ENCODE measurements around the gene GORAB. TPM values are rescaled to one million over a fixed set of nuclear protein-coding genes. Genes with fewer than 3 reads are reported as not detected.

The GORAB gene
- total and polyA plus RNA-seq, 2 experiments from 2014 or later, result 14.7 to 16.4 TPM

GRCh38 chr1:170598618-170599017 lies 66.7 kb downstream of the GORAB start:
- Histone ChIP-seq H3K9me2 (ENCODE audit: insufficient read depth) (no peaks in the 10 kb centered on the region), H3K79me2 (ENCODE audit: insufficient read depth) (no peaks in the 10 kb centered on the region), H3K4me3 (no peak overlapping the region), H3K27me3 (replicated peaks; ENCODE audit: insufficient read depth) (no peaks in the 10 kb centered on the region), H4K20me1 (ENCODE audit: insufficient read depth) (no peaks in the 10 kb centered on the region), H2AFZ (no peak overlapping the region), H3K9ac (no peak overlapping the region), H3K36me3 (ENCODE audit: low read depth) (no peaks in the 10 kb centered on the region), H3K4me2 (ENCODE audit: unreplicated experiment) (no peak overlapping the region), H3F3A (ENCODE audit: insufficient read depth) (peaks cover 3% of the 10 kb centered on the region), H3K4me1 (ENCODE audit: insufficient read depth) (peaks cover 11% of the 10 kb centered on the region), H3K9me3 (ENCODE audit: low read depth) (no peaks in the 10 kb centered on the region), H3K27ac (no peak overlapping the region)
- in situ Hi-C loops (cut with MboI), result no loop called here
- WGBS, 2 experiments (ENCODE audit: low coverage in 1 of 2, low lambda C conversion rate in 2 of 2, missing lambda C conversion rate in 2 of 2), result 85 to 92% methylated on average over 1 of the region's 1 CpG
- no peak for DNase-seq
- TF ChIP-seq EZH2phosphoT487 (IDR thresholded peaks at IDR 0.05; ENCODE audit: insufficient read depth, low read depth) (no peak), EZH2 (IDR thresholded peaks at IDR 0.05; ENCODE audit: insufficient read depth, poor library complexity, severe bottlenecking) (no peak)

- Histone ChIP-seq H3K27ac (no peak overlapping the region), H3K9me2 (ENCODE audit: insufficient read depth) (no peaks in the 10 kb centered on the region), H2AFZ (no peak overlapping the region), H3K4me2 (ENCODE audit: unreplicated experiment) (no peak overlapping the region), H3K27me3 (replicated peaks; ENCODE audit: insufficient read depth) (no peaks in the 10 kb centered on the region), H3K9ac (no peak overlapping the region), H3K36me3 (ENCODE audit: low read depth) (no peaks in the 10 kb centered on the region), H3K4me3 (no peak overlapping the region), H3F3A (ENCODE audit: insufficient read depth) (no peaks in the 10 kb centered on the region), H3K79me2 (ENCODE audit: insufficient read depth) (no peaks in the 10 kb centered on the region), H3K4me1 (ENCODE audit: insufficient read depth) (peaks cover 8% of the 10 kb centered on the region), H4K20me1 (ENCODE audit: insufficient read depth) (no peaks in the 10 kb centered on the region), H3K9me3 (ENCODE audit: low read depth) (no peaks in the 10 kb centered on the region)
- TF ChIP-seq EZH2 (IDR thresholded peaks at IDR 0.05; ENCODE audit: insufficient read depth, poor library complexity, severe bottlenecking), result no peak
- TF ChIP-seq EZH2phosphoT487 (IDR thresholded peaks at IDR 0.05; ENCODE audit: insufficient read depth, low read depth), result no peak
- no peak for DNase-seq
- in situ Hi-C loops (cut with MboI), result no loop called here
Observed at GRCh38 chr1:170599033-170599432, 67.1 kb downstream of the GORAB start.

GRCh38 chr1:170601866-170602265 lies 69.9 kb downstream of the GORAB start:
- Histone ChIP-seq H2AFZ (no peak overlapping the region), H3K4me3 (no peak overlapping the region), H3K27me3 (replicated peaks; ENCODE audit: insufficient read depth) (no peaks in the 10 kb centered on the region), H4K20me1 (ENCODE audit: insufficient read depth) (no peaks in the 10 kb centered on the region), H3K9me2 (ENCODE audit: insufficient read depth) (no peaks in the 10 kb centered on the region), H3K4me1 (ENCODE audit: insufficient read depth) (no peaks in the 10 kb centered on the region), H3F3A (ENCODE audit: insufficient read depth) (no peaks in the 10 kb centered on the region), H3K9ac (no peak overlapping the region), H3K27ac (no peak overlapping the region), H3K36me3 (ENCODE audit: low read depth) (no peaks in the 10 kb centered on the region), H3K4me2 (ENCODE audit: unreplicated experiment) (no peak overlapping the region), H3K79me2 (ENCODE audit: insufficient read depth) (no peaks in the 10 kb centered on the region), H3K9me3 (ENCODE audit: low read depth) (no peaks in the 10 kb centered on the region)
- TF ChIP-seq EZH2 (IDR thresholded peaks at IDR 0.05; ENCODE audit: insufficient read depth, poor library complexity, severe bottlenecking) (no peak), EZH2phosphoT487 (IDR thresholded peaks at IDR 0.05; ENCODE audit: insufficient read depth, low read depth) (no peak)
- 75 to 82% methylated on average over 1 of the region's 1 CpG for WGBS, 2 experiments (ENCODE audit: low coverage in 1 of 2, low lambda C conversion rate in 2 of 2, missing lambda C conversion rate in 2 of 2)
- no peak for DNase-seq
- in situ Hi-C loops (cut with MboI), result no loop called here

Other genes with a start within 250 kb of the GORAB start
- gene PRRX1, start 132.0 kb downstream of the GORAB start, total RNA-seq (2014; rRNA removed; shearing (Covaris generic)), result 179 and 191 TPM in 2 replicates
- gene PRRX1, start 132.0 kb downstream of the GORAB start, polyA plus RNA-seq (2016; fragmentation: Nextera tagmentation; extraction: Ambion mirVana), result 38.8 and 40.1 TPM in 2 replicates

Measured in GM23248 (cell line).